GM04504 (cell line): ENCODE data around the gene UMPS.
"Not testable (repeated sequence)": the region's sequence is repeated elsewhere in the genome, so short reads cannot be mapped to it uniquely, and the experiment has no call there.

Source experiments
- DNase-seq: peaks from one replicate; pipeline ENCODE4 v3.0.0-alpha.2; 2012; ENCODE audit warnings: low read depth

Gene UMPS

DNA sequence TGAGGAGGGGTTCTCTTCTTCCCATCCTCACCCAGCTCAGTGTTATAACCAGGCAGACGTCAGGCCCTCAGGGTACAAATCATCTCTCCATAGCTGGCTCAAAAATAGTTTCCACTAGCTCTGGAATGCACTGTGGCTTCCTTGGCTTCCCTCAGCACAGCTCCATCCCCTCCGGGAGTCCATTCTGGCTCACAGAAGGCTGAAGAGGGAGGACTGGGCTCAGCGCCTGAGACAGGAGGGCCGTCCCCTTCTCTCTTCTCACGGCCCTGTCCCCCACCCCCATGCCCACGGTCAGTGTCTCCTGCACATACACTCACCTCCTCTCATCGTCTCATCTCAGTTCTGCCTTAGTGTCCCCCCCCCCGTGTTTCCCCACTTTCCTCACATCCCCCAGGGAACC lies 50.1 kb downstream of the UMPS start:
- peak; percentile 88 for DNase-seq

DNA sequence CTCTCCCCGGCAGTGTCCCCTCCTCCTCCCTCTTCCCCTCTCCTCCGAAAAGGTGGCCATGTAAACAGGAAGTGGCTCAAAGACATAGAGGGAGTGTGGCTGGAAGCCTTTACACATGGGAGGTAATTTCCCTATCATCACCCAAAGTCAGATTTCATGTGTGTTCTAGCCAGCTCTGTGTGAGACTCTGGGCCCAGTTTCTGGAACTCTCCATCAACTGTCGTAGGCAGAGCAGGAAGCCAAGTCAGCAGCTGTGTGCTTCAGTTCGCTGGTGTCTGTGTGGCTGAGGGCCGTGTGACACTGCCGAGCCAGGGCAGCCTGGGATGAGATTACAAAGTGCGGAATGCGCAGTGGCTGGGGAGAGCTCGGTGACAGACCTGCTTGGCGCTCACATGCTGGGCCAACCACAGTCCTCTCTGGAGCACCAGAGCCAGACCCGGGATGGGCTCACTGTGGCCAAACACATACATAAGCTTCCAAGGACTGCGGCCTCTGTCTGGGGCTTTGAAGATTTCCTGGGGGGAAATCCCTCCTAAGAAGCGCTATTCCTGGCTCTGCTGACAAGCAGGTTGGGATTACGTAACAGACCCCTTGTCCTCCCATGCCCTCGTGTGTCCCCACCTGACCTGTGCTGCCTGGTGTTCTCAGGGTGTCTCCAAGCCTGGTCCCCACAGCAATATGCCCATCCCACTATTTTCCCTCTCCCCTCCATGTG lies 50.7 kb downstream of the UMPS start:
- DNase-seq: peak; percentile 66

- DNase-seq: no peak
Measured at GRCh38 chr3:124781476-124782376, 51.5 kb downstream of the UMPS start.

GRCh38 chr3:124782377-124782712 lies 52.1 kb downstream of the UMPS start:
- not testable (repeated sequence) for DNase-seq

DNA sequence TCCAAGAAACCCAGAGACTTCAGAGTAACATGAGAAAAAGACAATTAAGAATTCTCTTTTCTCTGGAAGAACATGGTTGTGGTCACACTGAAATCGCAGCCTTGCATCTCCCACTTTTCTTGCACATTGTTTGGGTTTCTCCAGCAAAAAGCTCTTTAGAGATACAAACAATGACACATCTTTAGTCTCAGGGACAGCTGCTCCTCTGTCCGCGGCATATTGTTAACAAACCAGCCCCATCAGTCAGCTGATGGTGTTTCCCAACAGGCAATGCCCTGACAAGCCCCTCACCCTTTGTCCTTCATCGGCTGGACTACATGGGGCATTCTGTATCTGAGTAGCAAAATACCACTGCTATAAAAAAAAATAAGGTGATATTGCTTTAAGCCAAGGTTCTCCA lies 53.4 kb downstream of the UMPS start:
- no peak for DNase-seq

- DNase-seq: no peak
Measured at GRCh38 chr3:124784686-124785382, 54.6 kb downstream of the UMPS start.

DNA sequence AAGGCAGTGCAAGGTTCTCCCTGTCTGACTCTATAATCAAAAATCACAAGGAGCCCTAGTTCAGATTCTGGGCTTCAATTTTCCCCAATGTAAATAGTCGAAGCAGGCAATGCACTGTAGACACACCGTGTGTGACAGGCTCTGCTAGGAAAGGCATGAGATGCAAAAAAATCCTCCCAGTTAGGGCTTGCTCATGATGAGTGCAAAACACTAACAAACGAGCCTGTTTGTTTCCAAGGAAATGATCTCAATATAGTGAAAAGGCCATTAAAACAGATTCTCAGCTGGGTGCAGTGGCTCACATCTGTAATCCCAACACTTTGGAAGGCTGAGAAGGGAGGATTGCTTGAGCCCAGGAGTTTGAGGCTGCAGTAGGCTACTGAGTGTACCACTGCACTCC lies 55.7 kb downstream of the UMPS start:
- DNase-seq: no peak

GRCh38 chr3:124786511-124787241 lies 56.4 kb downstream of the UMPS start:
- no peak for DNase-seq

GRCh38 chr3:124787476-124788195 lies 57.4 kb downstream of the UMPS start:
- DNase-seq: no peak

DNA sequence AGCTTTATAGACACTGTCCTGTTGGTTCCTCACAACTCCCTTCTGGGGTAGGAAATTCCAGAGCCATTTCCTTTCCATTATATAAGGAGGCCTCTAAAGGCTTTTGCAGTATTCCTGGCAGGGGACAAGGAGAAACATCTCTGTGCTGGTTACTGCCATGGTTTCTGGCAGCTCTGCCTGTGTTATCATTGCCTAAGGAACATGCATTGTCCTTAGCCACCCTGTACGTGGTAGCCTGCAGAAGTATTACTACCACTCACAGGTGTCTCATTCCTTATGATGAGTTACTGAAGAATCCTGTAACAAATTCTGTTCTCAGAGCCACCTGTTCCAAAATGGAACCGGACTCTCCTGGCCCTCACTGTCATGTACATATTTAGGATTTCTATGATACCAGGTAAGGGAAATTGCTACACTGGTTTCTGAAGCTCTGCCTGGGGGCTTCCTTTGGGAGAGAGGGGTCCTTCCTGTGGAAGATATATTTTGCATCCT lies 58.0 kb downstream of the UMPS start:
- DNase-seq: no peak

- not testable (repeated sequence) for DNase-seq
Measured at GRCh38 chr3:124789103-124789502, 58.9 kb downstream of the UMPS start.

- DNase-seq: peak; percentile 91
Measured at GRCh38 chr3:124791142-124791541, 60.9 kb downstream of the UMPS start.

- DNase-seq: peak; percentile 98
Measured at GRCh38 chr3:124791639-124792151, 61.4 kb downstream of the UMPS start.

DNA sequence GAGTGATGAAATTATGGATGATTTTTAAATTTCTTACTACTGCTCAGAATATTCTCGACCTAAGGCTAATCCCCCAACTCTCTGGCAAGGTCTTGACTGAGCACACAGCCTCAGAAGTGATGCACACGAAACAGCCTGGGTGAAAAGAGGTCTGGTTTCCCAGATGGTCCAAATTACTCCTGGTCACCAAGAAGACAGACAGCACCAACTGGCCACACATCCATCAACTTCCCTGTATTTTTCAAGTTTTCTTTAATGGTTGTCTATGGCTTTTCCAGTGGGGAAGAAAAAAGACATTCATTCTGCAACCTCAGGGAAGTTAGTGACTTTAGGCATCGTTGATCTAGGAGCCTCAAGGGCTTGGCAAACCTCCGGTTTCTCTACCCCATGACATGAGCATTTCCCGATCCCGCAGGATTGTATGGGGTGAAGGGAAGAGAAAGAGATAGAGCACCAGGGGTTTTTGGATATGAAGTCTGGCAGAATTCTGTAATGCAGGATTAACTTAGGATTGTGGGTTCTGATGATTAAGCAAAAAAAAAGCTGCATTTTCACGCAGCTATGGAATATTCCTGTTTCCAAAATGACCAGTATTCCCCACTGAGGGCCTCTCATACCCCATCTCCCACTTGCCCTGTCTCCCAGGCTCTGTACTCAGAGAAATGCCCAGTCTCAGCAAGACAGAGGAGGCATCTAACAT lies 62.2 kb downstream of the UMPS start:
- DNase-seq: no peak

DNA sequence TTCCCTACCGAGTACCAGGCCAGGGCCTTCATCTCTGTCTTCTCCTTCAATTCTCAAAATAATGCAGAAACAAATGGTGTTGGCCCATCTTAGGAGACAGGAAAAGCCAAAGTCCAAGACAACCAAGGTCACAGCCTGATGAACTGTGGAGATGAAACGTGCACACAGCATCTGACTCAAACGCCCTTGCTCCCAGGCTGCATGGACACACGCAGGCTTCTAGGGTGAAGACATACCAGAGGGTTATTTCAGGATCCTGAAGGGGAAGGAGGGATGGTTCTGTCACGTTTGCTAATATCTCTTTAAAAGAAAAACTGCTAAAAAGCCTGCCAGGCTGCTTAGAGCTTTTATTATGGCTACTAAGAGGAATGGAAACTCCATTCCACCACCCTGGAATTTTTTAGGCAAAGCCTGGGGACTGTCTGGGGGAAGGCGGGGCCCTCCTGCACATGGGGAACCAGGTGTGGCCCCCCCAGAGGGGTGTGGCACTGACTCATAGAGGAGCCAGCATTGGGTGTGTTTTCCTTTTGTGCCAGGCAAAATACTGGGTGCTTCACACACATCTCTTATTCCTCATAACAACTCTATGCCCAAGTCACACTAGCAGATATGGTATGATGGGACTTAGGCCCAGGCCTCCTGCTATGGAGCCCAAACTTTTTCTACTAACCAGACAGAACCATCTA lies 62.9 kb downstream of the UMPS start:
- DNase-seq: peak; percentile 73

- DNase-seq: no peak
Measured at GRCh38 chr3:124796477-124796876, 66.2 kb downstream of the UMPS start.

- no peak for DNase-seq
Measured at GRCh38 chr3:124797426-124797945, 67.2 kb downstream of the UMPS start.
